HCT116 (cell line): ENCODE measurements around the gene CNTNAP5.

ENCODE experiments used
- CEBPB ChIP-seq: IDR thresholded peaks from 2 replicates; pipeline ENCODE4 v1.6.1; 2012; ENCODE audit warnings: low read depth
- CTCF ChIP-seq, 3 experiments: fragments of 200-600 bp in 1 of 3; sonication (generic) in 1 of 3; IDR thresholded peaks in 2 of 3; conservative IDR thresholded peaks in 1 of 3; 2 replicates each; pipeline ENCODE4 v1.5.1; 2012 to 2017; ENCODE audit warnings: low read depth in 2 of 3, low read length in 2 of 3, antibody characterized with exemption in 1 of 3, borderline replicate concordance in 1 of 3, control low read depth in 1 of 3, mild to moderate bottlenecking in 1 of 3, mixed read lengths in 1 of 3, mixed run types in 1 of 3, moderate library complexity in 1 of 3; ENCODE audit not compliant: insufficient read depth in 1 of 3
- EZH2 ChIP-seq: fragments of 200-600 bp; sonication (generic); IDR thresholded peaks from 2 replicates; pipeline ENCODE4 v1.6.1; 2017; ENCODE audit warnings: antibody characterized with exemption, mixed run types
- EZH2phosphoT487 ChIP-seq: fragments of 200-600 bp; IDR thresholded peaks from 2 replicates; pipeline ENCODE4 v1.6.1; 2018; ENCODE audit warnings: antibody characterized with exemption, borderline replicate concordance
- MAX ChIP-seq: IDR thresholded peaks from 2 replicates; pipeline ENCODE4 v1.6.1; 2012
- POLR2A ChIP-seq: IDR thresholded peaks from 2 replicates; pipeline ENCODE4 v1.7.0; 2011; ENCODE audit warnings: borderline replicate concordance; ENCODE audit not compliant: insufficient read depth, insufficient read length; ENCODE audit errors: extremely low read depth
- POLR2AphosphoS5 ChIP-seq: IDR thresholded peaks from 2 replicates; pipeline ENCODE4 v1.6.1; 2011; ENCODE audit warnings: mild to moderate bottlenecking, low read depth, low read length, moderate library complexity
- RAD21 ChIP-seq: IDR thresholded peaks from 2 replicates; pipeline ENCODE4 v1.6.1; 2012; ENCODE audit warnings: low read depth, mild to moderate bottlenecking
- SIN3A ChIP-seq: IDR thresholded peaks from 2 replicates; pipeline ENCODE4 v1.6.1; 2012; ENCODE audit warnings: low read depth
- SP1 ChIP-seq: IDR thresholded peaks from 2 replicates; pipeline ENCODE4 v1.6.1; 2012; ENCODE audit warnings: low read depth
- YY1 ChIP-seq: IDR thresholded peaks from 2 replicates; pipeline ENCODE4 v1.6.1; 2011; ENCODE audit warnings: low read length, low read depth, moderate library complexity, mild to moderate bottlenecking; ENCODE audit not compliant: insufficient replicate concordance; ENCODE audit errors: extremely low read depth
- ZBTB33 ChIP-seq: IDR thresholded peaks from 2 replicates; pipeline ENCODE4 v1.6.1; 2011; ENCODE audit warnings: mild to moderate bottlenecking, low read length, moderate library complexity; ENCODE audit not compliant: insufficient replicate concordance; ENCODE audit errors: extremely low read depth
- ZNF274 ChIP-seq: fragments of 200-500 bp; sonication (Bioruptor generic); IDR thresholded peaks from 2 replicates; pipeline ENCODE4 v1.6.1; 2014; ENCODE audit warnings: mild to moderate bottlenecking, low read depth, low read length, inconsistent platforms

GRCh38 chr2:124776332-124776731 is 751.2 kb downstream of the CNTNAP5 start:
- no peak for TF ChIP-seq POLR2A
- TF ChIP-seq MAX = no peak
- TF ChIP-seq YY1 = no peak
- no peak for TF ChIP-seq ZBTB33
- no peak for TF ChIP-seq ZNF274
- TF ChIP-seq EZH2 = no peak
- TF ChIP-seq SP1 = no peak
- TF ChIP-seq POLR2AphosphoS5 = no peak
- TF ChIP-seq SIN3A = no peak
- TF ChIP-seq EZH2phosphoT487 = no peak
- TF ChIP-seq CTCF (IDR thresholded peaks at IDR 0.05 in 2 of 3, conservative IDR thresholded peaks at IDR 0.05 in 1 of 3; ENCODE audit: borderline replicate concordance in 1 of 3, insufficient read depth in 1 of 3, low read depth in 2 of 3, low read length in 2 of 3) = no peak
- TF ChIP-seq CEBPB = no peak
- TF ChIP-seq RAD21 = no peak
